ENCODE results near the gene UGT1A9. TPM values are rescaled to one million over a fixed set of nuclear protein-coding genes. Genes with fewer than 3 reads are reported as not detected.

UGT1A9 gene
- total RNA-seq, 1 donor from 2014 or later = not detected

DNA sequence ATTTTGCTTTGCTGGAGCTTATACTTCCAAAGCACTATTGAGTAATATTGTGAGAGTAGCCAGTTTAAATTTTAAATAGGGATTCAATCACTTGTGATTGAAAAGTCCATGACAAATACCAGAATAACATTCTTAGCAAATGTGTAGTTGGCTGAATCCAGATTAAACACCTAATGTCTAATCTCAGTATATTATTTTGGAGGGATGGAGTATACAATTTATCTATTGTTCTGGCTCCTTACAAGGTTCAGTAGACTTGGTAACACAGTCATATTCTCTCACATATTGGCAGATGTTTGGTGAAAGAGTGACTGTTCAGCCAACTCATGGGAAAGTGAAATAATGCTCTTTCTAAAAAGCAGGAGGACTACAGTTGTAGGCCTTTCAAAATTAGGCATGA is 2.2 kb downstream of the UGT1A9 start:
- no peak overlapping the region for H3K4me3 ChIP-seq
- no peaks in the 10 kb centered on the region for H3K9me3 ChIP-seq
- intact Hi-C loops (cut with DNase I) = no loop called here
- H3K27ac ChIP-seq = no peak overlapping the region
- H3K4me1 ChIP-seq = no peaks in the 10 kb centered on the region
- TF ChIP-seq CTCF (IDR thresholded peaks at IDR 0.05) (no peak), POLR2A (IDR thresholded peaks at IDR 0.05) (no peak), POLR2AphosphoS5 (IDR thresholded peaks at IDR 0.05; ENCODE audit: insufficient read depth in 1 of 2, low read depth in 1 of 2) (no peak)
- DNase-seq (ENCODE audit: extremely low spot score in 2 of 2) = no peak
- no peaks in the 10 kb centered on the region for H3K36me3 ChIP-seq
- no peaks in the 10 kb centered on the region for H3K27me3 ChIP-seq

- TF ChIP-seq POLR2A (IDR thresholded peaks at IDR 0.05) (no peak), POLR2AphosphoS5 (IDR thresholded peaks at IDR 0.05; ENCODE audit: insufficient read depth in 1 of 2, low read depth in 1 of 2) (no peak), CTCF (IDR thresholded peaks at IDR 0.05) (no peak)
- H3K27me3 ChIP-seq = no peaks in the 10 kb centered on the region
- no peak overlapping the region for H3K27ac ChIP-seq
- H3K9me3 ChIP-seq = no peaks in the 10 kb centered on the region
- no peak overlapping the region for H3K4me3 ChIP-seq
- no peak for DNase-seq (ENCODE audit: extremely low spot score in 2 of 2)
- no peaks in the 10 kb centered on the region for H3K36me3 ChIP-seq
- H3K4me1 ChIP-seq = no peaks in the 10 kb centered on the region
- intact Hi-C loops (cut with DNase I) = no loop called here
Measured at GRCh38 chr2:233674314-233674713, 2.6 kb downstream of the UGT1A9 start.

DNA sequence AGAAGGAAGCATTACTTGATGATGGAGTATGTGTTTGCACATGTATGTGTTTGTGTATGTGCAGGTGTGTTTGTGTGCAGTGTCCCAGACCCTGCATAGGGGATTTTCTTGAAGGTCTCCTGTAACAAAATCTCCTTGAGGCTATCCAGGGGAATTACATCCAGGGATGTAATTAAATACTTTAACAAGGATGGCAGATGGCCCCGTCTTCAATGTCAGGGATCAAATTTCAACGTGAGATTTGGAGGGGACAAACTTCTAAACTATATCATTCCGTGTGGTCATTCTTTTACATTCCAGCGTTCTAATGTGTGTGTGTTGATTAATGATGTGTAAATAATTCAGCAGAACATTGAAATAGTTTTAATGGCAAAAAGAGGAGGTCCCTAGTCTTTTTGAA is 3.3 kb downstream of the UGT1A9 start:
- Histone ChIP-seq H3K4me1 (no peaks in the 10 kb centered on the region), H3K27me3 (no peaks in the 10 kb centered on the region), H3K4me3 (no peak overlapping the region), H3K9me3 (no peaks in the 10 kb centered on the region), H3K27ac (no peak overlapping the region), H3K36me3 (no peaks in the 10 kb centered on the region)
- intact Hi-C loops (cut with DNase I) = no loop called here
- DNase-seq (ENCODE audit: extremely low spot score in 2 of 2) = no peak
- no peak for TF ChIP-seq CTCF (IDR thresholded peaks at IDR 0.05)

DNA sequence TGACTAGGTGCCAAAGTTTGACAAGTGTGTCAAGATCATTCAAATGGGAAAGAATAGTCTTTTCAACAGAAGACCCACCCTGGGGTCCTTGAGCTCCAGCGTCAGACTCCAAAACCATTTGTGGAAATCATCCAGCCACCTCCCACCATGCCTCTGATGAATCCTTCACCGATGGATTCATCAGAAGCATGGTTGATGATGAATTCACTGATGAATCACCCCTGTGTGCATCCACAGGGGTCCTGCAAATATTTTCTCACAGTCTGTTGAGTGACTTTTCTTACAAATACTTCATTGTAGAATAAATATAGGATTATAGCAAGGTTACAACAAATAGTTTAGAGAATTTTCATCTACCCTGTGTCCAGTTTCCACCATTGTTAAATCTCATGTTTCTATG is 4.3 kb downstream of the UGT1A9 start:
- Histone ChIP-seq H3K36me3 (no peaks in the 10 kb centered on the region), H3K9me3 (no peaks in the 10 kb centered on the region), H3K4me3 (no peak overlapping the region), H3K4me1 (no peaks in the 10 kb centered on the region), H3K27ac (no peak overlapping the region), H3K27me3 (no peaks in the 10 kb centered on the region)
- no peak for DNase-seq (ENCODE audit: extremely low spot score in 2 of 2)
- intact Hi-C loops (cut with DNase I) = no loop called here
- no peak for TF ChIP-seq POLR2A (IDR thresholded peaks at IDR 0.05)
- TF ChIP-seq CTCF (IDR thresholded peaks at IDR 0.05) = no peak
- TF ChIP-seq POLR2AphosphoS5 (IDR thresholded peaks at IDR 0.05; ENCODE audit: insufficient read depth in 1 of 2, low read depth in 1 of 2) = no peak

GRCh38 chr2:233679196-233679595 is 7.5 kb downstream of the UGT1A9 start:
- no peak overlapping the region for H3K27ac ChIP-seq
- TF ChIP-seq POLR2A (IDR thresholded peaks at IDR 0.05) (no peak), CTCF (IDR thresholded peaks at IDR 0.05) (no peak), POLR2AphosphoS5 (IDR thresholded peaks at IDR 0.05; ENCODE audit: insufficient read depth in 1 of 2, low read depth in 1 of 2) (no peak)
- intact Hi-C loops (cut with DNase I) = no loop called here

More at GRCh38 chr2:233679196-233679595, 7.5 kb downstream of the UGT1A9 start:
- Histone ChIP-seq H3K4me1 (no peaks in the 10 kb centered on the region), H3K4me3 (no peak overlapping the region), H3K36me3 (no peaks in the 10 kb centered on the region), H3K9me3 (no peaks in the 10 kb centered on the region), H3K27me3 (no peaks in the 10 kb centered on the region)
- no peak for DNase-seq (ENCODE audit: extremely low spot score in 2 of 2)

Data from vagina (tissue), 2 donors.